HUES64 (cell line): ENCODE results near the gene FAM76B.
A peak's percentile ranks its signal among the peaks of the same experiment; 100 is the strongest.
"Not testable (repeated sequence)": the region's sequence is repeated elsewhere in the genome, so short reads cannot be mapped to it uniquely, and the experiment has no call there.

Experiments used
- H3K27ac ChIP-seq: 2 replicates; pipeline ENCODE4 v1.7.0; 2013; ENCODE audit warnings: low read depth, low read length, inconsistent platforms
- H3K27me3 ChIP-seq: 2 replicates; pipeline ENCODE4 v1.6.1; 2013; ENCODE audit warnings: mild to moderate bottlenecking, low read length; ENCODE audit not compliant: insufficient read depth
- H3K36me3 ChIP-seq: 2 replicates; pipeline ENCODE4 v1.6.1; 2013; ENCODE audit warnings: mild to moderate bottlenecking, low read length; ENCODE audit not compliant: insufficient read depth
- H3K4me1 ChIP-seq: 2 replicates; pipeline ENCODE4 v1.6.1; 2013; ENCODE audit warnings: mild to moderate bottlenecking, low read length, moderate library complexity; ENCODE audit not compliant: insufficient read depth
- H3K4me3 ChIP-seq: 2 replicates; pipeline ENCODE4 v1.5.1; 2013; ENCODE audit warnings: mild to moderate bottlenecking, low read length, moderate library complexity
- H3K9ac ChIP-seq: 2 replicates; pipeline ENCODE4 v1.6.1; 2013; ENCODE audit warnings: mild to moderate bottlenecking, low read depth, low read length
- H3K9me3 ChIP-seq: 2 replicates; pipeline ENCODE4 v1.6.1; 2013; ENCODE audit warnings: low read depth, low read length; ENCODE audit not compliant: insufficient read depth
- WGBS: fragments of 150-250, 120-280 bp; methylation state at CpG from one replicate; pipeline ENCODE4 v1.1.7; 2013; ENCODE audit warnings: missing lambda C conversion rate; 5-methylcytosine and 5-hydroxymethylcytosine counted together

FAM76B gene

GRCh38 chr11:95806464-95806863 lies 16.9 kb upstream of the FAM76B start:
- not testable (repeated sequence) for H3K27ac ChIP-seq, H3K9ac ChIP-seq, H3K4me1 ChIP-seq, H3K4me3 ChIP-seq, H3K27me3 ChIP-seq
- 96% methylated on average over 6 of the region's 6 CpGs for WGBS
- H3K9me3 ChIP-seq = peaks cover 31% of the 10 kb centered on the region
- H3K36me3 ChIP-seq = peaks cover 56% of the 10 kb centered on the region

GRCh38 chr11:95805869-95806268 lies 16.3 kb upstream of the FAM76B start:
- WGBS = 97% methylated on average over 1 of the region's 2 CpGs
- Histone ChIP-seq H3K27ac (no peak overlapping the region), H3K9me3 (peaks cover 31% of the 10 kb centered on the region), H3K36me3 (peaks cover 62% of the 10 kb centered on the region), H3K9ac (no peak overlapping the region), H3K4me1 (no peaks in the 10 kb centered on the region), H3K27me3 (no peaks in the 10 kb centered on the region), H3K4me3 (no peak overlapping the region)

- WGBS = no CpG with 5 or more reads among the region's 2 CpGs
- Histone ChIP-seq H3K27ac (no peak overlapping the region), H3K27me3 (no peaks in the 10 kb centered on the region), H3K9me3 (peaks cover 31% of the 10 kb centered on the region), H3K9ac (no peak overlapping the region), H3K36me3 (peaks cover 79% of the 10 kb centered on the region), H3K4me3 (no peak overlapping the region), H3K4me1 (no peaks in the 10 kb centered on the region)
Observed at GRCh38 chr11:95803973-95804372, 14.4 kb upstream of the FAM76B start.

DNA sequence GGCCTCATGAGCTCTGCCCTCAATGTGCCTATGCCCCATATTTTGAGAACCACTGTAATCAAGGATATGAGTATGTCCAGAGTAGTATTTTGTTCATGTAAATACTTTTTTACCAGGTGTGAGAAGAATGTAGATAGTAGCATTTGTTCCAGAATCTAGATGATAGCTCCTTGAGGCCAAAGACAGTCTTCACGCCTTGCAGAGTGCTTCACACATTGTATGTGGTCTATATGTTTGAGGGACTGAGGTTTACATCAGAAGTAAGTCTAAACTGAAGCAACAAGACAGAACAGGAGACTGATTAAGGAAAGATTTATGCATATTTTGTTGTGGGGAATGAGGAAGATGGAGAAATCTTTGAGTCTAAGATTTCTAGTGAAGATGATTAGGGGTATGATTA lies 13.2 kb upstream of the FAM76B start:
- no peaks in the 10 kb centered on the region for H3K27me3 ChIP-seq
- peaks cover 85% of the 10 kb centered on the region for H3K36me3 ChIP-seq
- no peak overlapping the region for H3K9ac ChIP-seq
- no peaks in the 10 kb centered on the region for H3K4me1 ChIP-seq
- 95% methylated on average over 1 of the region's 1 CpG for WGBS
- no peak overlapping the region for H3K4me3 ChIP-seq
- no peak overlapping the region for H3K27ac ChIP-seq
- H3K9me3 ChIP-seq = peaks cover 31% of the 10 kb centered on the region

DNA sequence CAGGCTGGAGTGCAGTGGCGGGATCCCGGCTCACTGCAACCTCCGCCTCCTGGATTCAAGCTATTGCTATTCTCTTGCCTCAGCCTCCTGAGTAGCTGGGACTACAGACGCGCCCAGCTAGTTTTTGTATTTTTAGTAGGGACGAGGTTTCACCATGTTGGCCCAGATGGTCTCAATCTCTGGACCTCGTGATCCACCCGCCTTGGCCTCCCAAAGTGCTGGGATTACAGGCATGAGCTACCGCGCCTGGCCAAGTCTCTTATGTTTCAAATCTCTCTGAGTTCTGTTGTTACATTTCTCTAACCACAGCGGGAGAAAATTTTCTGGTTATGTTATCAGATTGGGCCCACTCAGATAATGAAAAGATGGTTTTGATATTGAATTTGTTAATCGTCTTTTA lies 10.9 kb upstream of the FAM76B start:
- Histone ChIP-seq H3K27me3 (no peaks in the 10 kb centered on the region), H3K4me1 (no peaks in the 10 kb centered on the region), H3K36me3 (peaks cover 66% of the 10 kb centered on the region), H3K27ac (no peak overlapping the region), H3K9ac (no peak overlapping the region), H3K4me3 (no peak overlapping the region), H3K9me3 (peaks cover 14% of the 10 kb centered on the region)
- WGBS = 92% methylated on average over 11 of the region's 12 CpGs

- H3K27me3 ChIP-seq = no peaks in the 10 kb centered on the region
- H3K9me3 ChIP-seq = peaks cover 5% of the 10 kb centered on the region; the same call in 1 of the 2 replicates
- H3K9ac ChIP-seq = no peak overlapping the region
- WGBS = 89% methylated on average over 1 of the region's 1 CpG
- no peak overlapping the region for H3K4me3 ChIP-seq
- H3K36me3 ChIP-seq = peaks cover 57% of the 10 kb centered on the region
- no peaks in the 10 kb centered on the region for H3K4me1 ChIP-seq
- no peak overlapping the region for H3K27ac ChIP-seq
Observed at GRCh38 chr11:95799546-95799945, 10.0 kb upstream of the FAM76B start.

DNA sequence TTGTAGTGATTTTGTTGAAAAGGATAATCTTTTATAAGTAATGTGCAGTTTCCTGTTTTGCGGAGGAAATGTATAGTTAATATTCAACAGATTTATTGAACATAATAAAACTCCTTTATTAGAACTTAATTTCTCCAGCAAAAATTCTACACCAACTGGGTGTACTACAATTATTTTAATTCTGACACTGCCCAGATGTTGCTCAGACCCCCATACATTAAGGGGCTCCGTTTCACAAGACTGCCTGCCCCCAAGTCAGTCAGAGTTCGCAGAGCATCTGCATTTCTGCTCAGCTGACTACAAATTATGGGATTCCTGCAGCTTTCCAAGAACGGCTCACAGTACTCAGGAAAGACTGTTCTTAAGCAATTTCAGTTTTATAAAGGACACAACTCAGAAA lies 6.9 kb upstream of the FAM76B start:
- H3K9me3 ChIP-seq = no peaks in the 10 kb centered on the region
- H3K27me3 ChIP-seq = no peaks in the 10 kb centered on the region
- peaks cover 11% of the 10 kb centered on the region for H3K4me1 ChIP-seq
- H3K4me3 ChIP-seq = no peak overlapping the region
- H3K27ac ChIP-seq = no peak overlapping the region
- WGBS = 95% methylated on average over 3 of the region's 4 CpGs
- H3K9ac ChIP-seq = no peak overlapping the region
- H3K36me3 ChIP-seq = peaks cover 29% of the 10 kb centered on the region

GRCh38 chr11:95795627-95796295 lies 6.2 kb upstream of the FAM76B start:
- Histone ChIP-seq H3K27me3 (no peaks in the 10 kb centered on the region), H3K4me1 (peaks cover 11% of the 10 kb centered on the region), H3K9ac (no peak overlapping the region), H3K9me3 (no peaks in the 10 kb centered on the region), H3K27ac (no peak overlapping the region), H3K36me3 (peaks cover 21% of the 10 kb centered on the region), H3K4me3 (no peak overlapping the region)
- WGBS = 91% methylated on average over 3 of the region's 3 CpGs

DNA sequence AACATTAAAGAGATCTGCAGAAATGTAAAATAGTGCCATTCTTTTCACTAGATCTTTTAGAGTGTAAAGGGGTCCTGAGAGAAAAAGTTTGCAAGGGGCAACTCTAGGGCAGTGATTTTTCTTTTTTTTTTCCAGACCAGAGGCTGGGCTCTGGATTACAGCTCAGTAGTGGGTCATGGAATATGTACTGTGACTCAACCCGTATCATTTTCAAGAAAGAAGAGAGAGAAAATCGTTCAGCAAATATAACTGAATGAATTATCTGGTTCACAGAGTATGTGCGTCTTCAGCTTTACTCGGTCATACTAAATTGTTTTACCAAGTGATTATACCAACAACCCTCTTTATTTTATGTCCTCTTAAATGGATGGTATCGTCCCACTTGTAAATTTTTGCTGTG lies 4.5 kb upstream of the FAM76B start:
- Histone ChIP-seq H3K27ac (no peak overlapping the region), H3K27me3 (no peaks in the 10 kb centered on the region), H3K9ac (no peak overlapping the region), H3K4me1 (peaks cover 11% of the 10 kb centered on the region), H3K9me3 (no peaks in the 10 kb centered on the region), H3K4me3 (no peak overlapping the region), H3K36me3 (peaks cover 7% of the 10 kb centered on the region)
- WGBS = 90% methylated on average over 4 of the region's 5 CpGs

DNA sequence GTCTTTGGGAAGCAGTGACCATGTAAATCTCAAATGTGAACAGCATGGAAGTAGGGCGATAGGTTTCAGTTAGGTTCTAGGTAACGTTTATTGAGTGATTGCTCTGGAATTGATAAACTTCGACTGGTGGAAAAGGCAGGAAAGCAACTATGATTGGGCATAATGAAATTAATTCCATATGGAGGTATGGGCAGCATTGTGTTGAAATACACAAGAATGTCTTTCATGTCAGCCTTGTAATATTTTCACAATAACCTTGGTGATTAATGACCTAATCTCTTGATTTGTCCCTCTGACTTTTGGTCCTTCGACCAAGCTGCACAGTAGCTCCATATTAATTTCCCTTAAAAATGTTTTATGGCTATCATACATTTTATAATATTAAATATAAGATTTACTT lies 3.5 kb upstream of the FAM76B start:
- Histone ChIP-seq H3K4me3 (no peak overlapping the region), H3K9me3 (no peaks in the 10 kb centered on the region), H3K27ac (no peak overlapping the region), H3K9ac (no peak overlapping the region), H3K36me3 (no peaks in the 10 kb centered on the region), H3K27me3 (no peaks in the 10 kb centered on the region), H3K4me1 (peaks cover 11% of the 10 kb centered on the region)
- WGBS = 92% methylated on average over 4 of the region's 4 CpGs

DNA sequence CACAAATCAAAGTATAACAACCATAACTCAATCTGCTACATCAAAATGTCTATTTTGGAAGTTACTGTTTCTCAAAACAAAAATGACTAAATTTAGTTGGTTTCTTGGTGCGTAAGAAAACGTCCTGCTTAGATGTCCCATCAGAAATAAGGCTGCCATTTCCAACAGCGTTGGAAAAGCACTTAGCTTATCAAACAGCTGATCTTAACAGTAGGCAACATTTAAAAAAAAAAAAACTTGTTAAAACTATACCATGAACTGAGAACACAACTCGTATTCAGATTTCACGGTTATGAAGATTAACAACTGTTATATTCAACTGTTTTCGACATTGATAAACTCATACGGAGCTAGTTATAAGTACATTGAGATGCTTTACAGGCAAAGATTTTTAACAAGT lies 3.1 kb upstream of the FAM76B start:
- H3K36me3 ChIP-seq = peaks cover 4% of the 10 kb centered on the region
- no peak overlapping the region for H3K9ac ChIP-seq

DNA sequence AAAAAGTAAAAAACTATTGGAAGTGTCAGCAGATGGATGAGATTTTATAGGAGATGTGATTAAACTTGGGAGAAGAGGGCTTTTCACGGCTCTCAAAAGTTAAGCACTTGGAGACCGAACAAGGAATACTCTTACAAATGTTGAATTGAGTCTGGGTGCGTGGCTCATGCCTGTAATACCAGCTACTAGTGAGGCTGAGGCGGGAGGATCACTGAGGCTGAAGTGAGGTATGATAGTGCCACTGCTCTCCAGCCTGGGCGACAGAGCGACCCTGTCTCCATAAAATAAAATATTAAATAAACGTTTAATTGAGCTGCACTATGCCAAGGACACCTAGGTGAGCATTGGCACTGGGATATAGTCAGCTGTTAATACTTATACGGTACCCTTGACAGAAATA lies 2.6 kb upstream of the FAM76B start:
- H3K36me3 ChIP-seq = peaks cover 9% of the 10 kb centered on the region
- no peaks in the 10 kb centered on the region for H3K27me3 ChIP-seq
- no peaks in the 10 kb centered on the region for H3K9me3 ChIP-seq
- H3K9ac ChIP-seq = peak overlapping the region; percentile 94; the same call in 1 of the 2 replicates
- WGBS = 93% methylated on average over 8 of the region's 8 CpGs
- peaks cover 11% of the 10 kb centered on the region for H3K4me1 ChIP-seq
- H3K4me3 ChIP-seq = peak overlapping the region; percentile 87
- no peak overlapping the region for H3K27ac ChIP-seq

More for the DNA sequence above, 3.1 kb upstream of the FAM76B start:
- Histone ChIP-seq H3K4me3 (no peak overlapping the region), H3K4me1 (peaks cover 11% of the 10 kb centered on the region), H3K27me3 (no peaks in the 10 kb centered on the region), H3K9me3 (no peaks in the 10 kb centered on the region), H3K27ac (no peak overlapping the region)
- WGBS = 95% methylated on average over 7 of the region's 7 CpGs
